ENCODE measurements around the gene VPS52.
"Not testable (repeated sequence)": the region's sequence is repeated elsewhere in the genome, so short reads cannot be mapped to it uniquely, and the experiment has no call there.

Gene VPS52

DNA sequence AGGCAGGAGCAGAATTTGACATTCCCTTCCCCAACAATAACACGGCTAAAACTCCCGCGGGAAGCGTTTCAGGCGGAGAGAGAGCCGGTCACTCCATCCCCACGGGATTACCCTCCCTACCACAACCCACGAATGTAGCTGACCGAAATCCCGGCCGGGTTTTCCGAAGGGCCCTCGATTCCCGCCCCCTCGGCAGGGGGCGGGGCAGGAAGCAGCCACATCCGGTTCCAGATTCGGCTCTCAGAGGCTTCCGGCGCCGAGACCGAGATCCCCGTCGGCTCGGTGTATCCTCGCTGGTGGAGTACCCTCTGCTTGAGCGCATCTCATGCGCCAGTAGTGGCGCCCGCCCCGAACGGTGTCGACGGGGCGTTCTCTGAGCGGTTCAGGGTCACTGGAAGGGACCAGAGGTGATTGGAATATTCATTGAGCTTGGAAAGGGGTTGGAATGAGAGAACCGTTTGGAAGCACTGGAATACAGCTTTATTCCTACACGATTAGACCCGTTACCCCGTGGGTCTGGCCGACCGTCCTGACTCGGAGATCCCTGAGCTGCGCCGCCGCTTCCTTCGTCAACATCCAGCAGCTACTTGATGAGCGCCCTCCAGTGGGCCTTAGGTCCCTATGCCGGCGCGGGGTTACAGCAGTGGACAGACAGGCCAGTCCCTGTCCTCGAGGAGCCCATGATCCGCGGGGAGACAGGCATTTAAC is 27.7 kb upstream of the VPS52 start:
- DNase-seq, result peak; percentile 45

DNA sequence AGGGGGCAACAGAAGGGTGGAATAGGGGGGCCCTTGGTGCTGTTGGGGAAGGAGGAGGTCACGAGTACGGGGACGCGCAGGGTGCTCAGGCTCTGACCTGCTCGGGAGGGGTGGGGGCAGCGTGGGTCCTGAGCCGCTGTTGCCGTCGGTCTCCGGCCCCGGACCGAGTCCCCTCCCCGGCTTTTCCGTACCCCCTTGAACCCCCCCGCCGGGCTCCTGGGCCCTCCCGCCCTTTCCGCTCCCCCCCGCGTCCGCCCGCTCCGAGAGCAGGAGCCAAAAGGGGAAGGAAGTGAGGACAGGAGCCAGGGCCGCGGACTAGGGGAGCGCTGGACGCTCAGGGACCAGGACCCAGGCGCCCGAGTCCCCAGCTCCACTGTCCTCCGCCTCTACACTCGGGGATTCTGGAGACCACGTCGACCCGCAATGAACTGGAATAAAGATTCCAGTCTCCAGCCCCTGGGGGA is 27.1 kb upstream of the VPS52 start, which contains the start of gene RGL2:
Gene RGL2 (minus strand): TSS at position 170 of the 464 bp plus-strand sequence. CDS start 332 bp downstream, outside the sequence.
- no peak for DNase-seq

DNA sequence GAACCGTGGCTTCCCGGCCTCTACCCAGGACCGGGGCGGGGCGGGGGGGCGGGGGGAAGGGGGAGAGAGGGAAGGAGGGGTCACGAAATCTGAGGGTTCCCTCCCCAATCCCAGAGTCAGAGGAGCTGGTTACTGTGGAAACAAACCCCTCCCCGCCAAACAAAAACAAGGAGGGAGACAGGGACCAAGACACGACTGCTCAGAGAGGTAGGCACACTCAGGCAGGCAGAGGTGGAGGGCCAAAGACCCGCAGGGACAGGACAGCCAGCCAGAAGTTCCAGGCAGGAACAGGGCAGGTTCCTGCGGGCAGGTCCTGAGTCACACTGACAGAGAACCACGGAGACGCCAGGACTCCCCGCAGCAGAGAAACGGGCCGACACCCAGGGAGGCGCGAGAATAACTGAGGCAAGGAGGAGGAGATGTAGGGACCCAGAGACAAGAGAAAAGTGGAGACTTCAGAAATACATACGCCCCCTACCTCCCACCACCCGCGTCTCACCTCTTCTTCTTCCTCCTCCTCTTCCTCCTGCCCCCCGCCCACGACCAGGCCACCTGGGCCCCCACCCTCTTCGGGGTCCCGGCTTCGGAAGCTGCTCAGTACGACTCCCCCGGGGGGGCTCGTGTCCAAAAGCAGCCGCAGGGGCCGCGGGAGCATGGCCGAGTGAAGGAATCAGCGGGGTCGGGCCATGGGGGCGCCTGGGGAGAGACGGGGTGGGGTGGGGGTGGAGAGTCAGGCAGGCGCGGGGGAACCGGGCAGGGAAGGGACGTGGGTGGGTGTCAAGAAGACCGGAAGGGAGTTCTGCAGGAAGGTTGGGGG is 26.5 kb upstream of the VPS52 start:
- DNase-seq, result no peak

GRCh38 chr6:33297406-33297955 is 25.8 kb upstream of the VPS52 start:
- no peak for DNase-seq

GRCh38 chr6:33296797-33297405 is 25.2 kb upstream of the VPS52 start:
- no peak for DNase-seq

DNA sequence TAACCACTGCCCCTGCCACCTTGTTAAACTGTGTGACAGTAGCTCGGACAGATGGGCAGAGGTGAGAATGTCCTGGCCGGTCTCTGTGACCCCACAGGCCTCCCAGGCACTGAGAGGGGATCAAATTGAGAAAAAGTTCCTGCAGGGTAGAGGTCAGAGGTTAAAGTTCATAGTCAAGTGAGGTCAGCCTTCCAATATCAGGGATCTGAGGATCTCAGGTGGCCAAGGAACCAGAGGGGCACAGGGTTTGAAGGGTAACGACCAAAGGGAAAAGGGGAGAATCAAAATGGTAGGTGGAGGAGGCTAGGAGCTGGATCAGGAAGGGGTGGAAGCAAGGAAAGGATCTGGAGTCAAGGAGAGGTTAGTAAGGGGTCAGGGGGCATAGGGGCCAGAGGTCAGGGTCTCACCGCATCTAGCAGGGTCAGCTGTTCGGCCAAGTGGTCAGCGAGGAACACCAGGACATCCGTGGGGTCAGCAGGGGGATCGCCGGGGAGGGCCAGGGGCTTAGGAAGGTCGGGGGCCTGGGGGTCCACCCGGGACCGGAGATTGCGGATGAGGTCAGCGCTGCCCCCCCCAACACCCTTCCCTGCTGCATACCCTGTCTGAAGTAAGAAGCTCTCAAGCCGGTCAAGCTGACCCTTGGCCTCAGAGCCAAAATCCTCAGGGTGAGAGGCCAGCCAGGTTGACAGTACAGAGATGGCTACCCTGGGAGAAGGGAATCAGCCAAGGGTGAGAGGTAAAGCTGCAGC is 24.1 kb upstream of the VPS52 start:
- no peak for DNase-seq

DNA sequence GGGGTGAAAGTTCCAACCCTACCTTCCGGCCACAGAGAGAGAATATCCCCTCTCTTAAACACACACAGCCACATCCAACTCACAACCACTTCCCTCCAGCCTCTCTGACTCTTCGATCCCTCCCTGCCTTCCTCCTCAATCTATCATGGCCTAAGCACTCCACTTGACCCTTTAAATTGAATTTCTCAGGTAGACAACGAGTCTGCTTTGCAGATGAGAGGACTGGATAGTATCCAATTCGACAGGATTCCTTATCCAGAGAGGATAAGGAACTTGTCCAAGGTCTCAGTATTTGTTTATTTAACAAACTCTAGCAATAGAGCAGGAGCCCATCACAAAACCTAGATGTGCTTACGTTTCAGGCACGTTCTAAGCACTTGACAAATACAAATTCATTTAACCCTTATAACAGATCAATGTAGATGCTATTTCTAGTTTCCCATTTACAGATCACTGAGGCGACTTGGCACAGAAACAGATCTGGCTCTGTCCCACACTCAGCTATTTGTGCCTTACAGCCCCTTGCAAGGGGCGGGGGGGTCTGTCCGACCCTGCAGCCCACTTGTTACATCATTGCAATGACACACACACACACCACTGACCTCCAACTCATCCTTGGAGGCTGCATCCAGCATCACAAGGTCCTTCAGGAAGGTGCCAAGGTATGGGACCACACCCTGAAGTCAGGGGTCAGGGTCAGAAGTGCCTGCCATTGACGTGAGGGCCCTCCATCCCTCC is 22.6 kb upstream of the VPS52 start:
- no peak for DNase-seq

GRCh38 chr6:33292996-33293682 is 21.5 kb upstream of the VPS52 start:
- DNase-seq, result no peak

- no peak for DNase-seq
These were observed 18.8 kb upstream of the VPS52 start for GRCh38 chr6:33290459-33290858.

DNA sequence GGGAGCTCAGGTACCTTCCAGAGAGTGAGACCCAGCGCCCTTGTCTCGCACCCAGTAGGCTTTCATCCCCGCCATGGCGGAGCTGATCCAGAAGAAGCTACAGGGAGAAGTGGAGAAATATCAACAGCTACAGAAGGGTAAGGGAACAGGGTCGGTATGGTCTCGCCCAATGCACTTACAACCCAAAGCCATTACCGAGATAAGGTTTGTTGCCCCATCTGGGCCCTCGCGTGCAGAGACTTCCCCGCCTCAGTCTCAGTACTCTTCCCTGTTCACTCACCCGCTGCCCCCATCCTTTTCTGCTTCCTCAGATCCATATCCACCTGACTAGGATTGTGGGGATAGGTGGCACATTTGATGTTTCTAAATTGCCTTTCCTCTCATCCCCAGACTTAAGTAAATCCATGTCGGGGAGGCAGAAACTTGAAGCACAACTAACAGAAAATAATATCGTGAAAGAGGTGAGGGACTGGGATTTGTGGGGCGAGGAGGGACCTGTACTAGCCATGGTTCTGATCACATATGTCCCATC is 18.2 kb upstream of the VPS52 start:
- no peak for DNase-seq

GRCh38 chr6:33288921-33289783 is 17.5 kb upstream of the VPS52 start, which contains the start of the genes PFDN6 and WDR46:
Gene PFDN6 (plus strand): TSS chr6:33289601. CDS start chr6:33289857, 256 bp downstream.
Gene WDR46 (minus strand): TSS chr6:33289239. CDS start chr6:33289170, 69 bp downstream.
- DNase-seq, result peak; percentile 38

GRCh38 chr6:33288141-33288920 is 16.7 kb upstream of the VPS52 start:
- DNase-seq, result no peak

DNA sequence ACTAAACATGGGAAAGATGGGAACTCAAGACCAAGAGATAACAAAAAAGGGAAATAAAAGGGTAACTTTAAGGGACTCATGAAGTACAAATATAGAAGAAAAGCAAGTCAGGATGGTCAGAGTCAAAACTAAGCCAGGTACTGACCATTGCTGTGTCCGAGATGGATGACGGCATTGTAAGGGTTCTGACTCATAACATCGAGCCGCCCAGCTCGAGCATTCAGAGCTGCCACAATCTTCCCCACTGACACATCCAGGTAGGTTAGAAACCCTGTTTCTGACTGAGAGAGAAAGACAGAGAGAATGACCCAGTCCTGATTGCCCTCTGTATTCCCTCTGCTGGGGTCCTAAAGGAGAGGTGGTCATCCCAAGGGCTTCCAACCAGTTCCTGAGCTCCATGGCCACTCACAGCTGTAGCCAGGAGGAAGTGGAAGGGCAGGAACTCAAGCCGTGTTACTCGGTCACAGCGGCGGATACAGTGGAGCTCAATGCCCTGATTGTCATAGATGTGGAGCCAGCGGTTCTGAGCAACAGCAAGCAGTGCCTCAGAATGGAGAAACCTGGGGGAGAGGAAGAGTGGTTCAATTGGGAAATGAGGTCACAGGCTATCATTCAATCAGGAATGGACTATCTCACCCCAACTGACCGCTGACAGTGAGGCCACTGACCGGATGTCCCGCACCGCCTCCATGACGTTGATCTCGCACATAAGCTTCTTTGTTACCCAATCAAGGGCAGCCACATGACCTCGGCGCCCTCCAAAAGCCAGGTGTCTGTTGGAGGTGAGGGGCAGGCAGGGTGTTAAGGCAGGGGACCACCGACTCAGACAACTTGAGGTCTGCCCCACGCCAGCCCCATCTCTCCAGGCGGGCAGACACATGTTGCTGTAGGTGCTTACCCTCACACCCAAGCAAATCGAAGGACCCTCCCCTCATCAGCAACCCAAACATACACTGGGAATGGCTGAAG is 15.6 kb upstream of the VPS52 start:
- no peak for DNase-seq

DNA sequence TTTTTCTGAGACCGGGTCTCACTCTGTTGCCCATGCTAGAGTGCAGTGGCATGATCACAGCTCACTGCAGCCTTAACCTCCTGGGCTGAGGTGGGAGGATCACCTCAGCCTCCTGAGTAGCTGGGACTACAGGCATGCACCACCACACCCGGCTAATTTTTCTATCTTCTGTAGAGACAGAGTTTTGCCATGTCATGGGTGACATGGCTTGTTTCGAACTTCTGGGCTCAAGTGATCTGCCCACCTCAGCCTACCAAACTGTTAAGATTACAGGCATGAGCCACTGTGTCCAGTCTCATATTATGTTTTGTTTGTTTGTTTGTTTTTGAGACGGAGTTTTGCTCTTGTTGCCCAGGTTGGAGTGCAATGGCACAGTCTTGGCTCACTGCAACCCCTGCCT is 13.5 kb upstream of the VPS52 start:
- DNase-seq, result not testable (repeated sequence)

DNA sequence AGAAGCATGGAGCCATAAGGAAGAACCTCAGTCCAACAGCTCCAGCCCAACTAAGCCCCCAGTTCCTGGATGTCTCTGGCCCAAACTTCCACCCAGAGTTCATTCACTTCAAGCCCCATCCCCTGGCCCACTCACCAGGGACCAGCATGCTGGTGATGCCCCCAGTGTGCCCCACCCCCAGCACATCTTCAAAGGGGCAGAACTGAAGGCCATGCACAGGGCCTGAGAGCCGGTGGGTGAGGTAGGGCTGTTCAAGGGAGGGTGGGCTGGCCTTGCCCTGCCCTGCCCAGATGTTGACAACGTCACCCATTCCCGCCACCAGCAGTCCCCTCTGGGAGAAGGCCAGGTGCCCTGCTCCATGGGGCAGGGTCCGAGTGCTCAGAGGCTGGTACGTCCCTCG is 8.9 kb upstream of the VPS52 start:
- DNase-seq, result no peak

- DNase-seq, result peak; percentile 62
These were observed 8.4 kb upstream of the VPS52 start for GRCh38 chr6:33279971-33280511.

DNA sequence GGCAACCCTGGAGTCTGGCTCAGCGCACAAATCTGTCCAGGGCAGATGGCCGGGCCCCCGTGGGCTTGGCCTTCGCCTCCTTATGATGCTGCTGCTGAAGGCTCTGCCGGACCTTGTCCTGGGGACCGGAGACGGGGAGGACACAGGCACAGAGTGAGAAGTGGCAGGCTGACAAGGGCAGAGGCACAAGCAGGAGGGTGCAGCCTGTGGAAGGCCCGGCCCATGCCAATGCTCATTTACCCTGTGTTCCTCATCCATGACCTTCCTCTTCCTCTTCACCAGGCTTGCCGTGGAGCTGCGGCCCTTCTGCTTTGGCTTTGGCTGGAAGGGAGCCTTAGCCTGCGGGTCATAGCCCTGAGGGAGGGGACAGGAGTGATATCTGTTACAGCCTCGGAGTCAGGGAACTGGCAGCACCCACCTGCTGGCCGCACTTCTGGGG is 7.6 kb upstream of the VPS52 start:
- DNase-seq, result no peak
